Dendritic cell treated with granulocyte-macrophage colony-stimulating factor and Interleukin-4, amounts not matched to agents 40 ng/mL and 50 ng/mL, for 4 days (primary cell): Measurements from ENCODE around the gene MCRIP2.
"Not testable (repeated sequence)": the region's sequence is repeated elsewhere in the genome, so short reads cannot be mapped to it uniquely, and the experiment has no call there.

ENCODE experiments used
- H3K27ac Mint-ChIP-seq: one replicate; pipeline ENCODE4 v1.8.0; 2022; ENCODE audit warnings: mild to moderate bottlenecking, mixed read lengths
- H3K27me3 Mint-ChIP-seq: one replicate; pipeline ENCODE4 v1.8.0; 2022; ENCODE audit warnings: mild to moderate bottlenecking, mixed read lengths
- H3K36me3 Mint-ChIP-seq: one replicate; pipeline ENCODE4 v1.8.0; 2022; ENCODE audit warnings: low read depth, mixed read lengths
- H3K4me1 Mint-ChIP-seq: one replicate; pipeline ENCODE4 v1.8.0; 2022; ENCODE audit warnings: low read depth, mixed read lengths
- H3K4me3 Mint-ChIP-seq: one replicate; pipeline ENCODE4 v1.8.0; 2022; ENCODE audit warnings: mild to moderate bottlenecking, moderate library complexity, mixed read lengths
- H3K9me3 Mint-ChIP-seq: one replicate; pipeline ENCODE4 v1.8.0; 2022; ENCODE audit warnings: mixed read lengths
- intact Hi-C: fragments of 100-400 bp; cut with micrococcal nuclease; formaldehyde crosslinking; loops from one replicate; pipeline ENCODE4 v1.15.0; 2022

MCRIP2 gene

GRCh38 chr16:641326-642188, at the start of gene MCRIP2:
TSS of gene MCRIP2 (plus strand) at chr16:641828. CDS start at chr16:641992, 164 bp downstream.
- H3K27ac Mint-ChIP-seq, result peak within 1 kb of the TSS; percentile 86
- peaks cover 3% of the 10 kb centered on the region for H3K27me3 Mint-ChIP-seq

GRCh38 chr16:591892-592517, 49.6 kb upstream of the MCRIP2 start:
- Mint-ChIP-seq H3K36me3 (peaks cover 52% of the 10 kb centered on the region), H3K27me3 (peaks cover under 1% of the 10 kb centered on the region), H3K9me3 (no peaks in the 10 kb centered on the region), H3K27ac (peak overlapping the region; percentile 68), H3K4me3 (no peak overlapping the region), H3K4me1 (peaks cover 81% of the 10 kb centered on the region)
- intact Hi-C loops, result no loop called here

More at GRCh38 chr16:641326-642188, at the start of gene MCRIP2:
- no peaks in the 10 kb centered on the region for H3K9me3 Mint-ChIP-seq
- peaks cover 44% of the 10 kb centered on the region for H3K36me3 Mint-ChIP-seq
- peak within 1 kb of the TSS; percentile 78 for H3K4me3 Mint-ChIP-seq
- peaks cover 59% of the 10 kb centered on the region for H3K4me1 Mint-ChIP-seq
- intact Hi-C loops, result no loop called here

GRCh38 chr16:592518-593306, 48.9 kb upstream of the MCRIP2 start:
- Mint-ChIP-seq H3K27ac (peak overlapping the region; percentile 68), H3K27me3 (no peaks in the 10 kb centered on the region), H3K9me3 (no peaks in the 10 kb centered on the region), H3K4me1 (peaks cover 76% of the 10 kb centered on the region), H3K36me3 (peaks cover 56% of the 10 kb centered on the region), H3K4me3 (no peak overlapping the region)
- intact Hi-C loops, result no loop called here

GRCh38 chr16:593406-593805, 48.2 kb upstream of the MCRIP2 start:
- H3K9me3 Mint-ChIP-seq, result no peaks in the 10 kb centered on the region
- H3K4me1 Mint-ChIP-seq, result peaks cover 69% of the 10 kb centered on the region
- H3K27ac Mint-ChIP-seq, result peak overlapping the region; percentile 68
- no peak overlapping the region for H3K4me3 Mint-ChIP-seq
- peaks cover 56% of the 10 kb centered on the region for H3K36me3 Mint-ChIP-seq
- no peaks in the 10 kb centered on the region for H3K27me3 Mint-ChIP-seq
- intact Hi-C loops, result no loop called here

- Mint-ChIP-seq H3K36me3 (peaks cover 56% of the 10 kb centered on the region), H3K4me3 (no peak overlapping the region), H3K27me3 (no peaks in the 10 kb centered on the region), H3K4me1 (peaks cover 66% of the 10 kb centered on the region), H3K27ac (peak overlapping the region; percentile 68), H3K9me3 (no peaks in the 10 kb centered on the region)
- intact Hi-C loops, result no loop called here
Observed at GRCh38 chr16:593807-594206, 47.8 kb upstream of the MCRIP2 start.

- H3K36me3 Mint-ChIP-seq, result peaks cover 57% of the 10 kb centered on the region
- H3K9me3 Mint-ChIP-seq, result no peaks in the 10 kb centered on the region
Observed at GRCh38 chr16:595094-595528, 46.5 kb upstream of the MCRIP2 start.

GRCh38 chr16:595942-596735, 45.5 kb upstream of the MCRIP2 start:
- peak overlapping the region; percentile 72 for H3K27ac Mint-ChIP-seq

More at GRCh38 chr16:595094-595528, 46.5 kb upstream of the MCRIP2 start:
- Mint-ChIP-seq H3K27me3 (no peaks in the 10 kb centered on the region), H3K27ac (no peak overlapping the region), H3K4me1 (peaks cover 66% of the 10 kb centered on the region), H3K4me3 (no peak overlapping the region)
- intact Hi-C loops, result no loop called here

GRCh38 chr16:596736-597060, 44.9 kb upstream of the MCRIP2 start:
- Mint-ChIP-seq H3K4me1 (peaks cover 53% of the 10 kb centered on the region), H3K9me3 (no peaks in the 10 kb centered on the region), H3K36me3 (peaks cover 58% of the 10 kb centered on the region), H3K27ac (peak overlapping the region; percentile 72), H3K4me3 (no peak overlapping the region), H3K27me3 (no peaks in the 10 kb centered on the region)
- intact Hi-C loops, result no loop called here

More at GRCh38 chr16:595942-596735, 45.5 kb upstream of the MCRIP2 start:
- Mint-ChIP-seq H3K27me3 (no peaks in the 10 kb centered on the region), H3K4me3 (no peak overlapping the region), H3K36me3 (peaks cover 58% of the 10 kb centered on the region), H3K9me3 (no peaks in the 10 kb centered on the region), H3K4me1 (peaks cover 58% of the 10 kb centered on the region)
- intact Hi-C loops, result no loop called here

GRCh38 chr16:597655-598054, 44.0 kb upstream of the MCRIP2 start:
- H3K27ac Mint-ChIP-seq, H3K9me3 Mint-ChIP-seq, H3K4me3 Mint-ChIP-seq, H3K27me3 Mint-ChIP-seq, intact Hi-C loops: not testable (repeated sequence)
- Mint-ChIP-seq H3K36me3 (peaks cover 58% of the 10 kb centered on the region), H3K4me1 (peaks cover 43% of the 10 kb centered on the region)

GRCh38 chr16:598823-599739, 42.5 kb upstream of the MCRIP2 start:
- Mint-ChIP-seq H3K27ac (no peak overlapping the region), H3K27me3 (no peaks in the 10 kb centered on the region), H3K4me3 (no peak overlapping the region), H3K4me1 (peaks cover 37% of the 10 kb centered on the region), H3K36me3 (peaks cover 47% of the 10 kb centered on the region), H3K9me3 (no peaks in the 10 kb centered on the region)
- intact Hi-C loops, result no loop called here

- Mint-ChIP-seq H3K27me3 (no peaks in the 10 kb centered on the region), H3K4me3 (no peak overlapping the region), H3K9me3 (peaks cover 8% of the 10 kb centered on the region), H3K27ac (no peak overlapping the region), H3K4me1 (peaks cover 21% of the 10 kb centered on the region), H3K36me3 (peaks cover 43% of the 10 kb centered on the region)
- intact Hi-C loops, result no loop called here
Observed at GRCh38 chr16:600781-601180, 40.8 kb upstream of the MCRIP2 start.

- H3K9me3 Mint-ChIP-seq, result peaks cover 8% of the 10 kb centered on the region
- intact Hi-C loops, result no loop called here
- H3K36me3 Mint-ChIP-seq, result peaks cover 27% of the 10 kb centered on the region
- no peaks in the 10 kb centered on the region for H3K27me3 Mint-ChIP-seq
- no peak overlapping the region for H3K4me3 Mint-ChIP-seq
- no peak overlapping the region for H3K27ac Mint-ChIP-seq
- H3K4me1 Mint-ChIP-seq, result peaks cover 8% of the 10 kb centered on the region
Observed at GRCh38 chr16:603933-604332, 37.7 kb upstream of the MCRIP2 start.
